Mesodermal cell (in vitro differentiated cells): ENCODE data around the gene MAN2A1.
A peak's percentile ranks its signal among the peaks of the same experiment; 100 is the strongest.

Experiments
- H3K27ac ChIP-seq: 2 replicates; pipeline ENCODE4 v1.7.0; 2013; ENCODE audit warnings: mild to moderate bottlenecking, low read depth, low read length, moderate library complexity; ENCODE audit not compliant: severe bottlenecking
- H3K36me3 ChIP-seq: 2 replicates; pipeline ENCODE4 v1.7.1; 2013; ENCODE audit warnings: mild to moderate bottlenecking, low read length, moderate library complexity; ENCODE audit not compliant: control insufficient read depth, insufficient read depth
- H3K4me1 ChIP-seq: one replicate; pipeline ENCODE4 v1.7.1; 2013; ENCODE audit warnings: mild to moderate bottlenecking, low read length; ENCODE audit not compliant: insufficient read depth, control insufficient read depth, poor library complexity, severe bottlenecking
- H3K4me3 ChIP-seq: 2 replicates; pipeline ENCODE4 v1.7.0; 2013; ENCODE audit warnings: low read length, control low read depth, mild to moderate bottlenecking; ENCODE audit not compliant: insufficient read depth, poor library complexity, severe bottlenecking; ENCODE audit errors: extremely low read depth
- H3K9me3 ChIP-seq: 2 replicates; pipeline ENCODE4 v1.7.1; 2013; ENCODE audit warnings: mild to moderate bottlenecking, low read length, moderate library complexity; ENCODE audit not compliant: control insufficient read depth
- WGBS, 2 experiments: methylation state at CpG; one replicate each; pipeline ENCODE4 v1.1.5; 2013; ENCODE audit warnings: missing lambda C conversion rate in 2 of 2; ENCODE audit not compliant: insufficient coverage in 2 of 2; 5-methylcytosine and 5-hydroxymethylcytosine counted together

MAN2A1 gene

DNA sequence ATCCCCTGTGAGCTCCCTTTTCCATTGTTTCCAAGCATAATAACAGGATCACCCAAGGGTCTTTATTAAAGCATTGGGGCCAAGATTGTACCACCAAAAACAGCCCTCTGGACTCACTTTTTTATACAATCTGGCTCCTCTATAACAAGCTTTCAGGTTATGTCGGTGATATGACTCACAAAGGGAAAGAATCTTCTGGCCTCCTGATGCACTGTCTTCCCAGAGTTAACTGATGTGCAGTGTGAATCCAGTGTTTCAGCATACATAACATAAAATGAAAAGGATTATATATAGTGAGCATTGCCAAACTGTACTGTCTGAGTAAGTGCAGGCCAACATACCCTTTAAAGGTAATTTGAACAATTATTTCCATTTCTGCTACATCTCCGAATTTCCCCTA lies 33.9 kb upstream of the MAN2A1 start:
- H3K36me3 ChIP-seq, result no peaks in the 10 kb centered on the region
- H3K27ac ChIP-seq, result no peak overlapping the region
- 80 to 100% methylated on average over 1 of the region's 2 CpGs for WGBS, 2 experiments
- H3K4me3 ChIP-seq, result no peak overlapping the region
- peaks cover 21% of the 10 kb centered on the region for H3K4me1 ChIP-seq
- no peaks in the 10 kb centered on the region for H3K9me3 ChIP-seq

- Histone ChIP-seq H3K4me3 (no peak overlapping the region), H3K9me3 (no peaks in the 10 kb centered on the region), H3K36me3 (no peaks in the 10 kb centered on the region), H3K4me1 (peaks cover 19% of the 10 kb centered on the region), H3K27ac (peak overlapping the region; percentile 43)
- WGBS, 2 experiments, result 87 to 99% methylated on average over 2 to 4 of the region's 4 CpGs
Observed at GRCh38 chr5:109656829-109657228, 32.9 kb upstream of the MAN2A1 start.

DNA sequence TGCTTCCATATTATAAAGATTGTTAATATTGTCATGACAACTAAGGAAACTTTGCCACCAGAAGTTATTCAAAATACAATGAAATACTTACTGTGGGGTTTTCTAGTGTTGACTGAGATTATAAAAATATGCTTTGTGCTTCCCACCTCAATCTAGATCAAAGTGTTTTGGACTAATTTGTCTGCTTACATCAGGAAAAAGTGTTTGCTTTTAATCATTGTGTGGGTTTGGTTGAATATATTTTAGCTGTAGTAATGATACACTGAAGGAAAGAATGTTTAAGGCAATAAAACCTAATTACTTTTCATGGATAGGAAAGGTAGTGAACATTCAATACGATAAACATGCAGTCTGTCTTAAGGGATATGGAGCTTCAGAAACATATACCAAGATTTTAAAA lies 29.8 kb upstream of the MAN2A1 start:
- Histone ChIP-seq H3K36me3 (no peaks in the 10 kb centered on the region), H3K4me1 (peaks cover 12% of the 10 kb centered on the region)
- WGBS, 2 experiments, result no CpG with 5 or more reads among the region's 1 CpG

GRCh38 chr5:109660301-109660700 lies 29.4 kb upstream of the MAN2A1 start:
- no peaks in the 10 kb centered on the region for H3K36me3 ChIP-seq
- H3K9me3 ChIP-seq, result no peaks in the 10 kb centered on the region
- peaks cover 12% of the 10 kb centered on the region for H3K4me1 ChIP-seq
- 87 to 100% methylated on average over 2 to 3 of the region's 5 CpGs for WGBS, 2 experiments
- H3K27ac ChIP-seq, result no peak overlapping the region
- no peak overlapping the region for H3K4me3 ChIP-seq

More for the DNA sequence above, 29.8 kb upstream of the MAN2A1 start:
- Histone ChIP-seq H3K9me3 (no peaks in the 10 kb centered on the region), H3K27ac (no peak overlapping the region), H3K4me3 (no peak overlapping the region)

- Histone ChIP-seq H3K36me3 (no peaks in the 10 kb centered on the region), H3K4me3 (no peak overlapping the region)
- 89 to 92% methylated on average over 2 to 3 of the region's 5 CpGs for WGBS, 2 experiments
Observed at GRCh38 chr5:109668237-109668636, 21.5 kb upstream of the MAN2A1 start.

GRCh38 chr5:109668668-109669422 lies 20.9 kb upstream of the MAN2A1 start:
- H3K27ac ChIP-seq, result no peak overlapping the region
- no peaks in the 10 kb centered on the region for H3K9me3 ChIP-seq
- WGBS, 2 experiments, result 100% methylated on average over 1 of the region's 4 CpGs; no CpG with 5 or more reads in 1 of the 2 experiments
- H3K36me3 ChIP-seq, result no peaks in the 10 kb centered on the region
- no peak overlapping the region for H3K4me3 ChIP-seq
- no peaks in the 10 kb centered on the region for H3K4me1 ChIP-seq

More at GRCh38 chr5:109668237-109668636, 21.5 kb upstream of the MAN2A1 start:
- H3K4me1 ChIP-seq, result no peaks in the 10 kb centered on the region
- H3K27ac ChIP-seq, result no peak overlapping the region
- no peaks in the 10 kb centered on the region for H3K9me3 ChIP-seq

DNA sequence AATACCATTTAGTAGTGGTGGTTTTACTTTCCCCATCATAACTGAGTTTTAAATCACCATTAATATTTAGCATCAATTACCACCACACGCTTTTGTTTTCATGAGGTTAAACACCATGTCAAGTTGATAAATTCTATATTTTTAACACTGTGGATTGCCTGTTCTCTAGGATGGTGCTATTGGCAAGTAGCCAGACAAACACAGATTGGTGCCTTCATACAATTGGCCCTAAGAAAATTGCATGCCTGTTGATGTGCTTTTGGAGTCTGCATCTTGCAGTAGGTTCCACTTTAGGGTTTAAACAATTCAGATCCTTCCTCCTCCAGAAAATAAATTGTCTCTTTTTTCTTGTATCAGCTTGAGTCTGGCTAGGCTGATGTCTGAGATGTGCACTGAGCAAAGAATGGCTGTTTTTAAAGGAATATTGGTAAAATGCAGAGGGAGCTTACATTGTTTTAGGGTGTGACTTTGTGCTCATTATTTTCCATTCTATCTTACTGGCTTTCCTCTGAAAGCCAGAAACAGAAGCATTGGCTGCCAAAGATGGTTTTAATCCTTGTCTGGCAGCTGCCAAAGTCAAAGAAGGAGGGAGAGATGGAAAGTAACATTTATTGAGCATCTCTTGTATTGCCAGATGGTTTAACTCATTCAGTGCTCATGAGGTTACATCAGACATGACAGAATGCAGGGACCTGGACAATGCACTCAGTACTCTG lies 19.6 kb upstream of the MAN2A1 start:
- Histone ChIP-seq H3K4me3 (no peak overlapping the region), H3K4me1 (no peaks in the 10 kb centered on the region), H3K36me3 (no peaks in the 10 kb centered on the region), H3K9me3 (no peaks in the 10 kb centered on the region), H3K27ac (no peak overlapping the region)
- WGBS, 2 experiments, result no CpG with 5 or more reads among the region's 1 CpG

GRCh38 chr5:109671136-109671535 lies 18.6 kb upstream of the MAN2A1 start:
- Histone ChIP-seq H3K4me3 (no peak overlapping the region), H3K9me3 (no peaks in the 10 kb centered on the region), H3K4me1 (no peaks in the 10 kb centered on the region), H3K27ac (no peak overlapping the region), H3K36me3 (no peaks in the 10 kb centered on the region)
- WGBS, 2 experiments, result 100% methylated on average over 2 of the region's 2 CpGs

DNA sequence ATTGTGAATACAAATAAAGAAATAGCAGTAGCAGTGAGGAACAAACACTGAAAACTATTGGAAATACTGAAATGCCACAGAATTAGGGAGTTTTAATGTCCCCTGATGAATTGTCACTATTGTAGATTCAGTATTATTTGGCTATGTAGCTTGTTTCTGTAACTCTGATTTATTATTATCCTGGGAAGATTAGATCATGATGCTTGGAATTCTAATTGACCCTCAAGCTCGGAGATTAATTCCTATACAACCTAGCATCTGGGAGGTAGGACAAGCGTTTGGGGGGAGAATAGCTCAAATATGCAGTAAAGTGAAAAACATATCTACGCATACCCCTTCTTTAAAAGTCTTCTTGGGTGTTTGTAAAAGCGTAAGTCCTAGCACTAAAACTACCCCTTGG lies 15.1 kb upstream of the MAN2A1 start:
- no CpG with 5 or more reads among the region's 4 CpGs for WGBS, 2 experiments
- H3K4me3 ChIP-seq, result no peak overlapping the region
- no peak overlapping the region for H3K27ac ChIP-seq
- H3K9me3 ChIP-seq, result no peaks in the 10 kb centered on the region
- H3K4me1 ChIP-seq, result no peaks in the 10 kb centered on the region
- H3K36me3 ChIP-seq, result no peaks in the 10 kb centered on the region

DNA sequence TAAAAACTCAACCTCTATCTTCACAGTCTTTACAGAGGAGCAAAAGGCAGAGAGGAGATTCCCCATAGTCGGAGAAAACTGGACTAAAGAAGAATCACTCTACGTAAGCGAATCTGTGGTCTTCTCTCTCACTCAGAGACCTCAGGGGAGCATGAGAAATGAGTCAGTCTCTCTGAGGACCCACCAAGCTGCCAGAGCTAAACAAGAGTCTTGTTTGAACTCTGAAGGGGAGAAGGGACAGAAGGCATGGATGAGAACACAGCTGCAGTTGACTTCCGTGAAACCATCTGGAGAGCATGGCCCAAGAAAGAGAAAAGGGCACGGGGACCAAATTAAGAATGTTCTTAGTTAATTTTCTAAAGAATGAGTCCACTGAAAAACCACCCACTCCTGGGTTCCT lies 12.8 kb upstream of the MAN2A1 start:
- H3K4me3 ChIP-seq, result no peak overlapping the region
- H3K36me3 ChIP-seq, result no peaks in the 10 kb centered on the region
- no peaks in the 10 kb centered on the region for H3K9me3 ChIP-seq
- WGBS, 2 experiments, result 86 to 95% methylated on average over 1 to 4 of the region's 5 CpGs
- H3K4me1 ChIP-seq, result peaks cover 3% of the 10 kb centered on the region
- H3K27ac ChIP-seq, result no peak overlapping the region

GRCh38 chr5:109678447-109678846 lies 11.3 kb upstream of the MAN2A1 start:
- WGBS, 2 experiments, result 88 to 95% methylated on average over 2 to 3 of the region's 3 CpGs
- Histone ChIP-seq H3K27ac (no peak overlapping the region), H3K9me3 (no peaks in the 10 kb centered on the region)

More at GRCh38 chr5:109678447-109678846, 11.3 kb upstream of the MAN2A1 start:
- H3K4me3 ChIP-seq, result no peak overlapping the region
- no peaks in the 10 kb centered on the region for H3K36me3 ChIP-seq
- H3K4me1 ChIP-seq, result peaks cover 12% of the 10 kb centered on the region
